HepG2 (cell line): ENCODE measurements around the gene PRSS53. TPM values are rescaled to one million over a fixed set of nuclear protein-coding genes. Genes with fewer than 3 reads are reported as not detected.

ENCODE experiments used
- CAMTA2 ChIP-seq: sonication (generic); formaldehyde crosslinking; IDR thresholded peaks from 2 replicates; pipeline ENCODE4 v1.4.0; 2020; ENCODE audit warnings: mild to moderate bottlenecking, missing genetic modification reagents, borderline replicate concordance
- NRL ChIP-seq: sonication (generic); formaldehyde crosslinking; IDR thresholded peaks from 2 replicates; pipeline ENCODE4 v1.5.0; 2020; ENCODE audit warnings: missing genetic modification reagents, mild to moderate bottlenecking, moderate library complexity, borderline replicate concordance
- PAX8 ChIP-seq: sonication (generic); formaldehyde crosslinking; IDR thresholded peaks from 2 replicates; pipeline ENCODE4 v1.8.0; 2022; ENCODE audit warnings: mild to moderate bottlenecking, missing genetic modification reagents, borderline replicate concordance
- ZBTB38 ChIP-seq: sonication (generic); formaldehyde crosslinking; IDR thresholded peaks from 2 replicates; pipeline ENCODE4 v1.5.1; 2020; ENCODE audit warnings: mild to moderate bottlenecking, missing genetic modification reagents
- ZMYM2 ChIP-seq: sonication (generic); formaldehyde crosslinking; IDR thresholded peaks from 2 replicates; pipeline ENCODE4 v1.8.0; 2022; ENCODE audit warnings: mild to moderate bottlenecking, missing genetic modification reagents
- ZNF275 ChIP-seq: sonication (generic); formaldehyde crosslinking; IDR thresholded peaks from 2 replicates; pipeline ENCODE4 v1.8.0; 2022; ENCODE audit warnings: missing genetic modification reagents, mild to moderate bottlenecking, inconsistent platforms, borderline replicate concordance
- ZNF318 ChIP-seq: sonication (generic); formaldehyde crosslinking; IDR thresholded peaks from 2 replicates; pipeline ENCODE4 v1.4.0; 2020; ENCODE audit warnings: mild to moderate bottlenecking, missing genetic modification reagents
- ZNF569 ChIP-seq: sonication (generic); formaldehyde crosslinking; IDR thresholded peaks from 2 replicates; pipeline ENCODE4 v1.5.0; 2020; ENCODE audit warnings: mild to moderate bottlenecking, missing genetic modification reagents, moderate library complexity, borderline replicate concordance
- ZNF710 ChIP-seq: sonication (generic); formaldehyde crosslinking; IDR thresholded peaks from 2 replicates; pipeline ENCODE4 v1.5.0; 2020; ENCODE audit warnings: mild to moderate bottlenecking, missing genetic modification reagents, borderline replicate concordance
- ZNF770 ChIP-seq: sonication (generic); formaldehyde crosslinking; IDR thresholded peaks from 2 replicates; pipeline ENCODE4 v1.5.0; 2020; ENCODE audit warnings: mild to moderate bottlenecking, missing genetic modification reagents
- polyA plus RNA-seq, 8 experiments: library from polyadenylated mRNA; depleted of rRNA in 3 of 8; stranded (reverse) in 7 of 8; unstranded in 1 of 8; fragments of >200 nt; fragmentation: Illumina TruSeq in 4 of 8; extraction: Trizol in 4 of 8; gene quantifications; 2 replicates each; pipeline versions ENCODE4 v1.2.1 to v1.2.3, GENCODE V29; 2011 to 2016; ENCODE audit warnings: low read depth in 4 of 8, missing spikeins in 1 of 8, mixed read lengths in 1 of 8; ENCODE audit not compliant: insufficient read depth in 1 of 8
- total RNA-seq, 5 experiments: library from RNA; depleted of rRNA; stranded (reverse); fragments of >200 nt; fragmentation: Illumina TruSeq; extraction: Trizol; gene quantifications; 2 replicates each; pipeline ENCODE4 v1.2.3, GENCODE V29; 2016; ENCODE audit warnings: low read depth in 1 of 5

Gene PRSS53
- total and polyA plus RNA-seq, 2 of the 13 experiments (the other 11 are each of a cell fraction or from before 2014, with no cell fraction given), result 2.2 to 7.4 TPM

- peak; percentile 55; the same call in 1 of the 2 replicates for TF ChIP-seq ZNF275 (CRISPR knock-in tag)
- TF ChIP-seq CAMTA2, result 0 out of 2 replicates have a peak, but pooled peaks have one; percentile 40
- no peak for TF ChIP-seq ZNF569 (CRISPR knock-in tag)
- TF ChIP-seq NRL (CRISPR knock-in tag), result no peak
- peak; percentile 48; the same call in 1 of the 2 replicates for TF ChIP-seq ZMYM2 (CRISPR knock-in tag)
- 0 out of 2 replicates have a peak, but pooled peaks have one; percentile 31 for TF ChIP-seq ZNF710 (CRISPR knock-in tag)
- peak; percentile 95 for TF ChIP-seq ZNF770 (CRISPR knock-in tag)
- TF ChIP-seq ZBTB38 (CRISPR knock-in tag), result peak; percentile 96
- TF ChIP-seq ZNF318, result no peak
- no peak for TF ChIP-seq PAX8
Measured at GRCh38 chr16:31106509-31107464, 18.0 kb upstream of the PRSS53 start (continued).
